Lung microvascular endothelial cell (primary cell): ENCODE data around the gene EVI5L. TPM values are rescaled to one million over a fixed set of nuclear protein-coding genes. Genes with fewer than 3 reads are reported as not detected.
A peak's percentile ranks its signal among the peaks of the same experiment; 100 is the strongest.
"Not testable (repeated sequence)": the region's sequence is repeated elsewhere in the genome, so short reads cannot be mapped to it uniquely, and the experiment has no call there.

Experiments
- DNase-seq, 2 donors: peaks; one replicate each; pipeline versions ENCODE4 v3.0.0 to v3.0.0-alpha.2; 2010; ENCODE audit warnings: low read depth in 2 of 2
- total RNA-seq: library from RNA; depleted of rRNA; stranded (reverse); fragments of >200 nt; gene quantifications from 2 replicates; pipeline ENCODE4 v1.2.1, GENCODE V29; 2014

Gene EVI5L
- total RNA-seq, 1 donor from 2014 or later: 7.9 TPM

DNA sequence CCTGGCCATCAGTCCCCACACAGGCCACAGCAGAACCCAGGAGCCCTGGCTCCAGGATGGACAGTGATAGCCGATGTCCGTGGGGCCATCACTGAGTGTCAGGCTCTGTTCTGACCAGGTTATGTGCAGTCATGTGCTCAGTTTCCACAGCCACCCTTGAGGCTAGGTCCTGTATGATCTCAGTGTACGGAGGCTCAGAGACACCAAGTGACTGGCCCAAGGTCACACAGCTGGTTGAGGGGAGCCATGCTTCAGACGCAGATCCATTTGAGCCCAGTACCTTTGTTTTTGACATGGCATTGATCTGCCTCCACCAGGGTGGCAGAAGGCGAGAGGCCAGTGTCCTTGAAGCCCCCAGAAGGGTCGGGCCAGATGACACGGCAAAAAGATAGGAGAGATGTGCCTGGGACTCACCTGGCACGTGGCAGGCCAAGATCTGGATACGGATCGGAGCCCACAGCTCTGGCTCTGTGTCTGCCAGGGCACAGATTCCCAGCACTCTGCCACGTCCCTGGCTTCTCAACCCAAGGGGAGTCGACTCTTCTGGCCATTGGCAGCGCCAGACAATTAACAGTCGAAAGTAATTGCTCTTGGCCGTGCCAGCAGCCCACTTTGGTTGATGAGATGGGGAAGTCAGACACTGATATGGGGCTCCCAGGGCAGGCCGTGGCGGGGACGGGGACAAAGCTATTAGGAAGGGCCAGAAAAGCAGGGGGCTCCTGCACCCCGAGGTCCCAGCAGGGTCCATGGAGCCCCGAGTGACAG is 15.6 kb downstream of the EVI5L start:
- DNase-seq: no peak

DNA sequence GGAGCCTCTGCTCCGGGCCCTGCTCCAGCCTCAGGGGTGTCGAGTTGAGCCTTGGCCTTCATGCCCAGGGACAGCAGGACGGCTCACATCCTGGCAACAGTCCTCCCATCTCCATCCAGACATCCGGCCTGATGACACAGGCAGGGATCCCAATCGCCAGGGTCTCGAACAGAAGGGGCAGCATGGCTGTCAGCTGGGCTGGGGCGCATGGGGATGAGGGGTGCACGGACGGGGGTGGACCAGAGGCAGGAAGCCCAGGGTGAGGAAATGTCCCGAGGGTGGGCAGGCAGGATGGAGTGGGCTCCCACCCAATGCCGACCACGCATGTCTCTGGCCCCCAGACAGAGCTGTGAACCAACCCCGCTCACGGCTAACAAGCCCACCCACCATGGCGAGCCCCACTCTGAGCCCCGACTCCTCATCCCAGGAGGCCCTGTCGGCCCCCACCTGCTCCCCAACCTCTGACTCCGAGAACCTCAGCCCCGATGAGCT is 16.2 kb downstream of the EVI5L start:
- no peak for DNase-seq

- no peak for DNase-seq
Observed at GRCh38 chr19:7847664-7848063, 17.6 kb downstream of the EVI5L start.

- no peak for DNase-seq
Observed at GRCh38 chr19:7848779-7849457, 18.9 kb downstream of the EVI5L start.

DNA sequence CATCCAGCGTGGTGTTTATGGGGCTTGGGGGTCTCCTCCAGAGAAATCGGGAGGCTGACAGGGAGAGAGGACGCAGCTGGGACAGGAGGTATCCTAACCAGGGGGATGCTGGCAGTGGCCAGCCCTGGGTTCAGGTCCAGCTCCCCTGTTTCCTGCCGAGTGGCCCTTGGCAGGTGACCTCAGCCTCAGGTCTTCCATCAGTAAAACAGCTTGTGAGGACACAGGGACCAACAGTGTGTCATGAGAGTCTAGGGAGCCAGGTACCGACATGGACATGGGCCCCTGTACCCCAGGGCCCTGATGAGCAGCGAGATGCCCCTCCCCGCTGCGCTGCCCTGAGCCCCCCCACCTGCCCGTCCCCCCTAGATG is 19.6 kb downstream of the EVI5L start:
- no peak for DNase-seq

- no peak for DNase-seq
Observed at GRCh38 chr19:7850000-7850813, 20.2 kb downstream of the EVI5L start.

DNA sequence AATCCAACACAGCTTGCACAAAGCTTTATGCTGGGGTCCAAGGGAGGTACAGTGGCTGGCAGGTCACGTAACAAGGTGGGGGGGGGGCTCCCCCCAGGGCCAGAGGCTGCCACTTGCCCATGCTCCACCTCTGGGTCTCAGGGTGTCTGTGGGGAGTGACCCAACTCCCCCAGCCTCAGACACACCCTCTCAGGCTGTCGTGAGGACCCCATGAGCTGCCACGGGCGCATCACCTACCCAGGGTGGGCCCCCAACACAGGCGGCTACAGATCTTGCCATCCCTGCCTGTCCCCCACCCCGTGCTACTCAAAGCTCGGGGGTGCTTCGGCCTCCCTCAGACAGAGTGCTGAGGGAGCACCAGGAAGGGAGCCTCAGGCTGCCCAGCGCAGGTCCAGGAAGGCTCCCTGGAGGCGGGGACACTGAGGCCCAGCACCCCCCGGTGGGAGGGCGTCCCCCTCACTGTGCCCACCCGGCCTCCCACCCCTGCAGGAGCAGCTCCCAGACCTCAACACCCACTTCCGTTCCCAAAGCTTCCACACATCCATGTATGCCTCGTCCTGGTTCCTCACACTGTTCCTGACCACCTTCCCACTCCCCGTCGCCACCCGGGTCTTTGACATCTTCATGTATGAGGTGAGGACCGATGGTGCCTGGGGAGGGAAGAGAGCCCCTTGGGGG is 21.1 kb downstream of the EVI5L start:
- DNase-seq: no peak

DNA sequence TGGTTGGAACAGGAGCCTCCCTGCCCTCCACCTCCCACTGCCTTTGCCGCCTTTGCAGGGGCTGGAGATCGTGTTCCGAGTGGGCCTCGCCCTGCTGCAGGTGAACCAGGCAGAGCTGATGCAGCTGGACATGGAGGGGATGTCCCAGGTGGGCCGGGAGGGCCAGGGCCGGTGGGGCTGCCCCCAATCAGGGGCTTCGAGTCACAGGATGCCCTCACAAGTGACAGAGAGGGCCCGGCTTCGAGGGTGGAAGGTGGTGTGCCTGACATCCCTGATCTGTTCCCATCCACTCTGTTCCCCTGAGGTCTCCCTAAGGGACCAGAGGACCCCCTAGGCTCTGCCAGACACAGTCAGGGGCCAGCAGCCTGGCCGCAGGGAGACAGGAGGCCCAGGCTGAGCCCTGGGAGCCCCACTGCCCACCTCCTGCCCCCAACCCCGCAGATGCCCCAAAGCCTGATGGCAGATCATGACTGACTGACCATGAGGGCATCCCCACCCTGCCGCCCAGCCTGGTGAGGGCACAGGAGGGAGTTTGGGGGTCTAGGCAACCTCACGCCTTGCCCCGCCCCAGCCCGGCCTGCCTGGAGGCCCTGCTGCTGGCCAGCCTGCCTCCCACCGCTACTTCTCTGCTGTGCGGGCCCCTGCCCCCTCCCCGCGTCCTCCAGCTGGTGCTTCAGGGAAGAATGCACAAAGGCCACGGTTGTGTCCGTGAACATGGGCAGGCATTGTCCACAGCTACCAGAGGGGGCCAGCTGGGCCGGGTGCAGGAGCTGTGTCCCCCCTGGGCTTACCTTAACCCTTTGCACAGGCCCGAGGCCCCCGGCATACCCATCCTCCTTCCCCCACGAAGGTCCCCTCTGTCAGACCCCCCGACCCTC is 21.8 kb downstream of the EVI5L start:
- no peak for DNase-seq

GRCh38 chr19:7852851-7853769 is 23.1 kb downstream of the EVI5L start:
- DNase-seq: peak; percentile 61 to 76

DNA sequence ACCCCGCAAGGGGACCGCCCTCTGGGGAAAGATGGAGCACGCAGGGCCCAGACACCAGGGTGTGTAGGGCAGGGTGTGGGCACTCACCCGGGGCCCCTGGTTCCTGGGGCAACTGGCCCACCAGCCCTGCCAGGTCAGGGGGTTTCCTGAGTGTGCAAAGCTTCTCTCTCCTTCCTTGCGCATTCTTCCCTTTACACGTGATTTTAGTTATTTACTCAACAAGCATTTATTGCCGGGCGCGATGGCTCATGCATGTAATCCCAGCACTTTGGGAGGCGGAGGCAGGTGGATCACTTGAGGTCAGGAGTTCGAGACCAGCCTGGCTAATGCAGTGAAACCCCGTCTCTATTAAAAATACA is 23.7 kb downstream of the EVI5L start:
- no peak for DNase-seq

DNA sequence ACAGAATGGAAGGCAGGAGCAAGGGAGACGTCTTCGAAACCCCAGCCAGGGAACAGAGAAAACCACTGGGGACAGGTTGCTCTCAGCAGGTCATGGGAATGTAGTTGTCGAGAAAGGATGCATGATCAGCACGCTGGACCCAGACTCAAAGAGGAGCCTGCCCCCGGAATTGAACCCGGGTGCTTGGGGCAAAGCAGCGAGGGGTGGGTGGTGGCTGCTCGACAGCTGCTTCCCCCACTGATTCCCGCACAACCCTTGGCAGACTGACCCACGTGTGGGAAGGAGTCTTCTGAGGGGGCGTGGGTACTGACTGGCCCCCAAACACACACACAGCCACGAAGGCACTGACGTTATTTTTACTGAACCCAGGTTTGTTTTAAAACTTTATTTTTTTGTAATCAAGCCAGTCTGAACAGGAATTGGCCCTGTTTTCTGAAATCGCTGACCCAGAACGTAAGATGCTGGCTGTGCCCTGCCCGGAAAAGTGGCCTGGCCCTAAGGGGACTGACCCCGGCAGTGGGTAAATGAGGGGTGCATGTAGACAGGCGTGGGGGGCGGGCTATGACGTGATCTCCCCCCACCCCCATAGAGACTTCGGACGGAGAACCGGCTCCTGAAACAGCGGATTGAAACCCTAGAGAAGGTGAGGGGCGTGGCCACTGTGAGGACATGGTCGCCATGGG is 25.5 kb downstream of the EVI5L start:
- no peak for DNase-seq

DNA sequence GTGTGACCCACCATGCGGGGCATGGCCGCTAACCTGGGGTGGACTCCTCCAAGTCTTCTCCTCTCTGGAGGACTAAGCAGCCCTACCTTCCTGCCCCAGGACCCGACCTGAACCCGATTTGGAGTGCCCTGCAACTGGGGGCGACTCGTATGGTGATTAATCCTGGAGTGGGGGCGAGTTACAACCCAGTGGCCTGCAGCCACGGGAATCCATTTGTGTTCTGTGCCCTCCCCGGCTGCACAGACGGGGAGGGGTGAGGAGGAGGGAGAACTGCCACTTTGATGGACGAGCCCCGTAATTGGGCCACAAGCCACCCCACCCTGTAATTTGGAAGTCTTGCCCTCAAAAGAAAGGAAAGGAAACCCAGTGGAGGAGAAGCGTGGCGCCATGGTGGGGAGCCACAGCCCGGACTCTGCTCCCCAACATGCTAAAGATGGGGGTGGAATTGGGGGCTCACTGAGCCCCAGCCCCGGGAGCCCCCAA is 26.1 kb downstream of the EVI5L start:
- no peak for DNase-seq

DNA sequence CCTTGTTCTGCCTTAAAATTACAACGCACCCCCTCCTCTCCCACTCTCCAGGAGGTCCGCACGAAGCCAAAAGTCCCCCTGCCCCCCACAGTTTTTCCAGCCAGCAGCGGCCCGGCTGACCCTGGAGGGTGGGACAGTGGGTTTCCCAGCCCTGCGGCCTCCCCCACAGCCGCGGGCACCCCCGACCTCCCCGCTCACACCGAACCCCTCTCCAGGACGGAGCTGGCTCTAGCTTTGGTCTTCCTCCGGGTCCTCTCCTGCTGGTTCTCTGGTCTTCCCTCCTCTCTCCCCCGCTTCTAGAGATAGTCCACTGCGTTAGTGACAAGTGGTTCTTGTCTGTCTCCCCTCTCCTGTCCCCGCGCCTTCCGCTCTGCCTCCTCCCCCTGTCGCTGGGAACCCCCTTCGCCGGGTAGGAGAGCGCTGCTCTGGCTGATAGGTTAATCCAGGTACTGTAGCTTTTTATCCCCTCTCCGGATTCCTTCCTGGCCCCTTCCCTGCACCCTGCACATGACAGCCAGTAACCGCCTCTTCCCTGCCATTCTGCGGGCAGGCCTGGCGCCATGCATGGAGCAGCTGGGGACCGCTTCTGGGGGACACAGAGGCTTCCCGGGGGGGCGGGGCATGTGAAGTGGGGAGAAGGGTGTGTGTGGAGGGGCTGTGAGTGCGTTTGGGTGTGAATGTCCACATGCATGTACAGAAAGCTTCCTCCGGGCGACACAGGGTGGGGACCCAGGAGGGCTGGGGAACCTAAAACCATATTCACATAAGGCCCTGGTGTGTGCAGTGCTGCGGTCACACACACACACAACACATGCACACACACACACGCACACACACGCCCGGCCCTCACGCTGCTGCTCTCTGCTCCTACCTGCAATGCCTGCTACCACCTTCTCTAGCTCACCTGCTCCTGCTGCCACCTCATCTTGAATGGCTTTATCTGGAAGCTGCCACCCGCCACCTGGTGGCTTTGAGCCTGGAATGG is 27.0 kb downstream of the EVI5L start:
- DNase-seq: no peak

DNA sequence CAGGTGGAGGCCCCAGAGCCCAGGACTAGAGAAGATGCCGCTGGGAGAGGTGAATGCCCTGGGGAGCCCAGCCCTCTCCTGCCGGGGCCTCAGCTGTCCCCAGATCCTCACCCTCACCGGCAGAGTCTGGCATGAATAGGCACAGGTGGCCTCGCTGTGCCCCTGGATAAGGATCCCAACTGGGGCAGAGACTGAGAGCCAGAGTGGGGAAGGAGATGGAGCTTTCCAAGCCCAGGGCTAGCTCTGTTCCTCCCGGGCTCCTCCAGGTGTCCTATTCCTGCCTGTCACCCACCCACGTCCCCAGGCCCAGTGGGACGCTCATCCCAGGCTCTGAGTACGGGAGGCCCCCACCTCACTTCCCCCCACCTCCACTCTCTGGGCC is 27.7 kb downstream of the EVI5L start:
- no peak for DNase-seq

GRCh38 chr19:7858109-7858770 is 28.2 kb downstream of the EVI5L start:
- DNase-seq: no peak

GRCh38 chr19:7859087-7859486 is 29.1 kb downstream of the EVI5L start:
- not testable (repeated sequence) for DNase-seq
